Gastrocnemius medialis (tissue), 4 donors: ENCODE results near the gene RAB41.

Experiments used
- CTCF ChIP-seq, 5 experiments: fragments of 450-650 bp in 3 of 5; fragments of 200-600 bp in 2 of 5; sonication (generic) in 2 of 5; IDR thresholded peaks in 4 of 5; conservative IDR thresholded peaks in 1 of 5; 1 replicate in 4 of 5; 2 replicates in 1 of 5; pipeline ENCODE4 v1.5.1; 2016 to 2019; ENCODE audit warnings: antibody characterized with exemption in 5 of 5, mild to moderate bottlenecking in 3 of 5, moderate library complexity in 3 of 5
- POLR2A ChIP-seq, 2 donors: fragments of 450-650 bp; IDR thresholded peaks; one replicate each; pipeline ENCODE4 v1.6.1; 2017; ENCODE audit warnings: antibody characterized with exemption in 2 of 2, mild to moderate bottlenecking in 2 of 2, moderate library complexity in 2 of 2

GRCh38 chrX:70281951-70282350, at the start of gene RAB41:
- TF ChIP-seq CTCF (IDR thresholded peaks at IDR 0.05 in 4 of 5, conservative IDR thresholded peaks at IDR 0.05 in 1 of 5) (no peak), POLR2A (IDR thresholded peaks at IDR 0.05) (no peak)
